ENCODE results near the gene HAUS5. TPM values are rescaled to one million over a fixed set of nuclear protein-coding genes. Genes with fewer than 3 reads are reported as not detected.

Gene HAUS5
- total and polyA plus RNA-seq, 10 of the 15 experiments (the other 5 are each of a cell fraction or from before 2014, with no cell fraction given), result 3.1 to 32.6 (median 17.6) TPM

DNA sequence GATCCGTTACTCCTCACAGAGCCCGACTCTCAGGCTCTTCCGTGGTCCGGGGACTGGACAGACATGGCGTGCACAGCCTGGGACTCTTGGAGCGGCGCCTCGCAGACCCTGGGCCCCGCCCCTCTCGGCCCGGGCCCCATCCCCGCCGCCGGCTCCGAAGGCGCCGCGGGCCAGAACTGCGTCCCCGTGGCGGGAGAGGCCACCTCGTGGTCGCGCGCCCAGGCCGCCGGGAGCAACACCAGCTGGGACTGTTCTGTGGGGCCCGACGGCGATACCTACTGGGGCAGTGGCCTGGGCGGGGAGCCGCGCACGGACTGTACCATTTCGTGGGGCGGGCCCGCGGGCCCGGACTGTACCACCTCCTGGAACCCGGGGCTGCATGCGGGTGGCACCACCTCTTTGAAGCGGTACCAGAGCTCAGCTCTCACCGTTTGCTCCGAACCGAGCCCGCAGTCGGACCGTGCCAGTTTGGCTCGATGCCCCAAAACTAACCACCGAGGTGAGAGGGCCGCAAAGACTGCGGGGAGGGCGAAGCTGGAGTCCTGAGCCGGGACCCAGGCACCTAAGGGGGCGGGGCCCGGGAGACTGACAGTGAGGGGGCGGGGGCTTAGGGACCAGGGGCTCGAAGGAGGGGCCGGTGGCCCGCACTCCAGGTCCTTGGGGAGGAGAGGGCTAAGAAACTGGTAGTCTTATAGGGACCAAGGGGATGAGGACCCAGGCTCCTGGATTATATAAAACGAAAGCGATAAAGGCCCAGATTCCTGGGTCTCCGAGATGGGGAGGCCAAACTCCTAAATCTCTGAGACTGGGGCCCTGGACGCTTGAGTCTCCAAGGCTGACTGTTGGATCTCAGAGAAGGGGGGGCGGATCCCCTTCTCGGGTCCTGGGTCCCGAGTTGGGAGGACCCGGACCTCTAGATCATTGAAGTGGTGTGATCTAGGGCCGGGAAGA lies 31.0 kb downstream of the HAUS5 start:
- Histone ChIP-seq H3K4me2 (ENCODE audit: control insufficient read depth, insufficient read depth) (peak overlapping the region; percentile 100), H2AFZ (ENCODE audit: control insufficient read depth, low read depth, low read length) (peak overlapping the region; percentile 100), H3K27me3 (replicated peaks in 1 of 2; ENCODE audit: control insufficient read depth in 2 of 2, insufficient read depth in 2 of 2, low read length in 1 of 2) (no peaks in the 10 kb centered on the region), H4K20me1 (ENCODE audit: control insufficient read depth, insufficient read depth) (no peaks in the 10 kb centered on the region), H3K79me2 (ENCODE audit: control insufficient read depth, insufficient read depth, low read length) (peaks cover 4% of the 10 kb centered on the region), H3K9me3 (replicated peaks; ENCODE audit: control insufficient read depth, insufficient read depth, low read length) (no peaks in the 10 kb centered on the region), H3K9ac (ENCODE audit: control insufficient read depth, insufficient read depth, low read length) (peak overlapping the region; percentile 80), H3K4me3 (peak overlapping the region; percentile 75), H3K4me1 (ENCODE audit: control insufficient read depth, insufficient read depth, low read length) (peaks cover 27% of the 10 kb centered on the region), H3K36me3 (ENCODE audit: control insufficient read depth in 2 of 2, insufficient read depth in 2 of 2, low read length in 1 of 2) (no peaks in the 10 kb centered on the region), H3K27ac (ENCODE audit: control insufficient read depth, insufficient read depth) (peak overlapping the region; percentile 84)
- FAIRE-seq (no peak), DNase-seq (ENCODE audit: low read depth, low spot score) (peak; percentile 59), ATAC-seq (peak; percentile 74)
- intact Hi-C loops (cut with micrococcal nuclease; ENCODE audit: unreplicated experiment), result no loop called here
- no TSS peak for BruUV-seq (replicated peaks)
- RAD21 ChIA-PET (ENCODE audit: unreplicated experiment), result interaction anchor here (0.8 to 1.3 kb wide), 4 partner anchors 53 to 472 kb away, joined by 3 to 4 read pairs (median 4); partner anchors contain the start of genes POLR2I and TBCB
- CTCF ChIA-PET, result interaction anchor here (0.7 to 2.3 kb wide), 7 partner anchors 33 to 484 kb away, joined by 3 to 8 read pairs (median 3); partner anchors contain the start of gene PSENEN
- in situ Hi-C loops (cut with MboI), result no loop called here
- POLR2A ChIA-PET, result interaction anchor here (1.0 to 3.5 kb wide), 10 partner anchors 12 to 310 kb away, joined by 3 to 30 read pairs (median 5); partner anchors contain the start of genes HAUS5, LIN37 and RBM42
- under 1% methylated on average over 41 of the region's 69 CpGs for WGBS (ENCODE audit: insufficient coverage, insufficient replicate concordance, low lambda C conversion rate, missing lambda C conversion rate)
- SMC1A ChIA-PET (ENCODE audit: uncharacterized antibody, unreplicated experiment), result interaction anchor here (0.6 to 1.9 kb wide), 4 partner anchors 32 to 430 kb away, joined by 3 to 10 read pairs (median 6); partner anchors contain the start of gene HAUS5
- TF ChIP-seq, protein P1, sequence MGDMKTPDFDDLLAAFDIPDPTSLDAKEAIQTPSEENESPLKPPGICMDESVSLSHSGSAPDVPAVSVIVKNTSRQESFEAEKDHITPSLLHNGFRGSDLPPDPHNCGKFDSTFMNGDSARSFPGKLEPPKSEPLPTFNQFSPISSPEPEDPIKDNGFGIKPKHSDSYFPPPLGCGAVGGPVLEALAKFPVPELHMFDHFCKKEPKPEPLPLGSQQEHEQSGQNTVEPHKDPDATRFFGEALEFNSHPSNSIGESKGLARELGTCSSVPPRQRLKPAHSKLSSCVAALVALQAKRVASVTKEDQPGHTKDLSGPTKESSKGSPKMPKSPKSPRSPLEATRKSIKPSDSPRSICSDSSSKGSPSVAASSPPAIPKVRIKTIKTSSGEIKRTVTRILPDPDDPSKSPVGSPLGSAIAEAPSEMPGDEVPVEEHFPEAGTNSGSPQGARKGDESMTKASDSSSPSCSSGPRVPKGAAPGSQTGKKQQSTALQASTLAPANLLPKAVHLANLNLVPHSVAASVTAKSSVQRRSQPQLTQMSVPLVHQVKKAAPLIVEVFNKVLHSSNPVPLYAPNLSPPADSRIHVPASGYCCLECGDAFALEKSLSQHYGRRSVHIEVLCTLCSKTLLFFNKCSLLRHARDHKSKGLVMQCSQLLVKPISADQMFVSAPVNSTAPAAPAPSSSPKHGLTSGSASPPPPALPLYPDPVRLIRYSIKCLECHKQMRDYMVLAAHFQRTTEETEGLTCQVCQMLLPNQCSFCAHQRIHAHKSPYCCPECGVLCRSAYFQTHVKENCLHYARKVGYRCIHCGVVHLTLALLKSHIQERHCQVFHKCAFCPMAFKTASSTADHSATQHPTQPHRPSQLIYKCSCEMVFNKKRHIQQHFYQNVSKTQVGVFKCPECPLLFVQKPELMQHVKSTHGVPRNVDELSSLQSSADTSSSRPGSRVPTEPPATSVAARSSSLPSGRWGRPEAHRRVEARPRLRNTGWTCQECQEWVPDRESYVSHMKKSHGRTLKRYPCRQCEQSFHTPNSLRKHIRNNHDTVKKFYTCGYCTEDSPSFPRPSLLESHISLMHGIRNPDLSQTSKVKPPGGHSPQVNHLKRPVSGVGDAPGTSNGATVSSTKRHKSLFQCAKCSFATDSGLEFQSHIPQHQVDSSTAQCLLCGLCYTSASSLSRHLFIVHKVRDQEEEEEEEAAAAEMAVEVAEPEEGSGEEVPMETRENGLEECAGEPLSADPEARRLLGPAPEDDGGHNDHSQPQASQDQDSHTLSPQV (IDR thresholded peaks at IDR 0.05), result no peak
- TF ChIP-seq ZZZ3 (IDR thresholded peaks at IDR 0.05; ENCODE audit: control insufficient read depth, insufficient read length, low read depth) (no peak), RB1 (IDR thresholded peaks at IDR 0.05; ENCODE audit: borderline replicate concordance) (peak; percentile 93; the same call in 1 of the 2 replicates), POLR2AphosphoS2 (IDR thresholded peaks at IDR 0.05; ENCODE audit: low read depth, low read length) (peak; percentile 70; the same call in 1 of the 2 replicates), IKZF2 (IDR thresholded peaks at IDR 0.05) (0 out of 4 replicates have a peak, but pooled peaks of 1 of the 2 experiments have one; percentile 10), GATAD2B (conservative IDR thresholded peaks at IDR 0.05; ENCODE audit: low read depth) (peak; percentile 86; the same call in 1 of the 2 replicates), FOXK2 (IDR thresholded peaks at IDR 0.05) (peak; percentile 98), HCFC1 (IDR thresholded peaks at IDR 0.05; ENCODE audit: low read length) (no peak)
- TF ChIP-seq, protein P2, sequence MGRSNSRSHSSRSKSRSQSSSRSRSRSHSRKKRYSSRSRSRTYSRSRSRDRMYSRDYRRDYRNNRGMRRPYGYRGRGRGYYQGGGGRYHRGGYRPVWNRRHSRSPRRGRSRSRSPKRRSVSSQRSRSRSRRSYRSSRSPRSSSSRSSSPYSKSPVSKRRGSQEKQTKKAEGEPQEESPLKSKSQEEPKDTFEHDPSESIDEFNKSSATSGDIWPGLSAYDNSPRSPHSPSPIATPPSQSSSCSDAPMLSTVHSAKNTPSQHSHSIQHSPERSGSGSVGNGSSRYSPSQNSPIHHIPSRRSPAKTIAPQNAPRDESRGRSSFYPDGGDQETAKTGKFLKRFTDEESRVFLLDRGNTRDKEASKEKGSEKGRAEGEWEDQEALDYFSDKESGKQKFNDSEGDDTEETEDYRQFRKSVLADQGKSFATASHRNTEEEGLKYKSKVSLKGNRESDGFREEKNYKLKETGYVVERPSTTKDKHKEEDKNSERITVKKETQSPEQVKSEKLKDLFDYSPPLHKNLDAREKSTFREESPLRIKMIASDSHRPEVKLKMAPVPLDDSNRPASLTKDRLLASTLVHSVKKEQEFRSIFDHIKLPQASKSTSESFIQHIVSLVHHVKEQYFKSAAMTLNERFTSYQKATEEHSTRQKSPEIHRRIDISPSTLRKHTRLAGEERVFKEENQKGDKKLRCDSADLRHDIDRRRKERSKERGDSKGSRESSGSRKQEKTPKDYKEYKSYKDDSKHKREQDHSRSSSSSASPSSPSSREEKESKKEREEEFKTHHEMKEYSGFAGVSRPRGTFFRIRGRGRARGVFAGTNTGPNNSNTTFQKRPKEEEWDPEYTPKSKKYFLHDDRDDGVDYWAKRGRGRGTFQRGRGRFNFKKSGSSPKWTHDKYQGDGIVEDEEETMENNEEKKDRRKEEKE (IDR thresholded peaks at IDR 0.05), result peak; percentile 93
- TF ChIP-seq, protein P3, sequence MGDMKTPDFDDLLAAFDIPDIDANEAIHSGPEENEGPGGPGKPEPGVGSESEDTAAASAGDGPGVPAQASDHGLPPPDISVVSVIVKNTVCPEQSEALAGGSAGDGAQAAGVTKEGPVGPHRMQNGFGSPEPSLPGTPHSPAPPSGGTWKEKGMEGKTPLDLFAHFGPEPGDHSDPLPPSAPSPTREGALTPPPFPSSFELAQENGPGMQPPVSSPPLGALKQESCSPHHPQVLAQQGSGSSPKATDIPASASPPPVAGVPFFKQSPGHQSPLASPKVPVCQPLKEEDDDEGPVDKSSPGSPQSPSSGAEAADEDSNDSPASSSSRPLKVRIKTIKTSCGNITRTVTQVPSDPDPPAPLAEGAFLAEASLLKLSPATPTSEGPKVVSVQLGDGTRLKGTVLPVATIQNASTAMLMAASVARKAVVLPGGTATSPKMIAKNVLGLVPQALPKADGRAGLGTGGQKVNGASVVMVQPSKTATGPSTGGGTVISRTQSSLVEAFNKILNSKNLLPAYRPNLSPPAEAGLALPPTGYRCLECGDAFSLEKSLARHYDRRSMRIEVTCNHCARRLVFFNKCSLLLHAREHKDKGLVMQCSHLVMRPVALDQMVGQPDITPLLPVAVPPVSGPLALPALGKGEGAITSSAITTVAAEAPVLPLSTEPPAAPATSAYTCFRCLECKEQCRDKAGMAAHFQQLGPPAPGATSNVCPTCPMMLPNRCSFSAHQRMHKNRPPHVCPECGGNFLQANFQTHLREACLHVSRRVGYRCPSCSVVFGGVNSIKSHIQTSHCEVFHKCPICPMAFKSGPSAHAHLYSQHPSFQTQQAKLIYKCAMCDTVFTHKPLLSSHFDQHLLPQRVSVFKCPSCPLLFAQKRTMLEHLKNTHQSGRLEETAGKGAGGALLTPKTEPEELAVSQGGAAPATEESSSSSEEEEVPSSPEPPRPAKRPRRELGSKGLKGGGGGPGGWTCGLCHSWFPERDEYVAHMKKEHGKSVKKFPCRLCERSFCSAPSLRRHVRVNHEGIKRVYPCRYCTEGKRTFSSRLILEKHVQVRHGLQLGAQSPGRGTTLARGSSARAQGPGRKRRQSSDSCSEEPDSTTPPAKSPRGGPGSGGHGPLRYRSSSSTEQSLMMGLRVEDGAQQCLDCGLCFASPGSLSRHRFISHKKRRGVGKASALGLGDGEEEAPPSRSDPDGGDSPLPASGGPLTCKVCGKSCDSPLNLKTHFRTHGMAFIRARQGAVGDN (IDR thresholded peaks at IDR 0.05), result peak; percentile 90
